ENCODE results near the gene CDK17.

CDK17 gene

DNA sequence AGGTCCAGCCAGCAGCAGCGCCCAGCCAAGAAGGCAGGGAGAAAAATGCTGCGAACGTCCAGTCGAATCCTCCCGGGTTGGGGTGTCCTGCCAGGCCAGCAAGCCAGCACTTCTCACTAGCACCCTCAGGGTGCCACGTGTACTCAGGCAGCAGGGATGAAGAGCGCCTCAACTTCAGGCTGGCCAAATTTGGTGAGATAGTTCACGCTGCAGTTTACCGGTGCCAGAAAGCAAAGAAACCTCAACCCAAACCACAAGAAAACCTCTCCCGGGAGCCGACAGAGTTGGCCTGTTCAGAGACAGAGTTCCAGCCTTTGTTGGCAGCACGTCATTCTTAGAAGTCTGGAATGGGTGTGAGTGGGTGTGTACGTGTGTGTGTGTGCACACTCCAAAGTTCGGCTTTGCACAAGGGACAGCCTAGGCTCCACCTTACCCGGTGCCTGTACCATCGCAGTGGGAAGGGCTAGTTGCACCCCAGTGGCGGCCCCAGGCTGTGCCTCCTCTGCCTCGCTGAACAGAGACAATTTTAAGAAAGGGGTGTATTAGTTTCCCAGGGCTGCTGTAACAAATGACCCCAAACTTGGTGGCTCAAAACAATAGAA is 163.9 kb downstream of the CDK17 start:
- DNase-seq, result no peak

DNA sequence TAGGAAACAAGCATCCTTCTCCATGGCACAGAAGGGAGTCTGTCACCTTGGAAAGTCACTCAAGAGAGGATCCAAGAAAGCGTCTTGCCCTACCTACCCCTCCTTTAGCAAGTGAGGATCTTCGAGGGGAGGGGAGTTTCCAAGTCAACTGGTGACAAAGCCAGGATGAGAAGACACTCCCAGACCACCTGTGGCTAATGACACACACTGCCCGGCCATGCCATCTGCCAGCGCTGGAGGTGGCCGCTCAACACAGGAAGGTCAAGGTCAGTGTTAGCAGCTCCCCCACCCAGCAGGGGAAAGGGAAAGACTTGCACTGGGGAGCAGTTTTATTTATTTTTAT is 164.8 kb downstream of the CDK17 start:
- DNase-seq, result no peak

DNA sequence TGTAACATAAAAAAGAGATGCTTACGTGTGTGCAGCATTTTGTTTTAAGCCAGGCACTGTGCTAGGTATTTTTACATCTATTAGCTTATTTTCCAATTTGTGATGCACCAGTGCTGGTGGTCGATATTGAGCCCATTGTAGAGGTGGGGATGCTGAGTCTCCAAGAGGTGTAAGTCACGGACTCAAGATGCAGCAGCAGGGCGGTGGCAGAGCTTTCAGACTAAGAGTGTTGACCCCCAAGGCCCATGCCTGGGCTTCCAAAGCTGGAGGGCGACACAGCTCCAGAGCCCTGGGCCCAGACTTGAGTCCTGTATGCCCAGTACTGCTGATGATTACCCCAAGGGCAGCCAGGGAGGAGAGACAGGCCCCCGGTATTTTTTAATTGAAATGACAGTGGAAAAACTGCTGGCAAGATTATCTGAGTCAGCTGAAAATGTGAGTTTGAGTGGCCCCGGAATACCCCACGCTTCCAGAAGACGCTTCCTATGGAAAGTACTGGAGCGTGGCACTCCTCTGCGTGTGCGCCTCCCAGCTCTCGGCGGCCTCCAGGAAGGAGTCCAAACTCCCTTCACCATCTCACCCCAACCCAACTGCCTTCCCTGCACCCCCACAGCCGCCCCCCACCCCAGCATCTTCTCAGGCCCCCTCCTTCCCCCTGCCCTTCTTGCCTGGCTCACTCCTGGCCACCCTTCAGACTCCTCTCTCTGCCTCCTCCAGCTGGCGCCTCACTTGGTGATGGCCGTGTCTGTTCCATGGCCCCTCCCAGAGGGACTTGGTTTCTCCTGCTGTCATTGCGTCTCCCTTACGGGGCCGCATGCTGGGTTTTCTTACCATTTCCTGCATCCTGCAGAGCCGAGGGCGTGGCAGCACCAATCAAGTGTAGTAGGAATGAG is 165.4 kb downstream of the CDK17 start:
- no peak for DNase-seq

DNA sequence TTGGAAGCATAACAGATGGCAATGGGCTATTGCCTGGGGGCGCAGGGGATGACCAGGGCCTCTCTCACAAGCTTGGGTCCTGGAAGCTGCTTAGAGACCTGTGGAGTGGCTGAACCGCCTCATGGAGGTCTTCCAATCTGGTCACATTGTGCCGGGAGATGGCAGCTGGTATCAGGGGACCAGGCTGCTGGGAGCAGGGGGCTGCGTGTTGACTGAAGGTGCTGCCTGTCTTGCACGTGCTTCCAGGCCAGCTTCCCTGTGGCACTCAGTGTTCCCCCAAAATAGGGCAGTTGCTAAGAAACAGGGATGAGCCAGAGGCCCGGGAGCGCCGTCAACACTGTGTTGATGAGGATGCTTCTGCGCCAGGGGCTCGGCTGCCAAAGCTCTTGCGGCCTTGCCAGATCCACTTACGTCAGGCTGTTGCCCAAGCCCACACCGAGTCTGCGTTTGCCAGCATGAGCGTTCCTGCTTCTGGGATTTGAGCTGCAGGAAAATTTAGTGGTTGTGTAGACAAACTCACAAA is 166.2 kb downstream of the CDK17 start:
- DNase-seq, result peak; percentile 45

DNA sequence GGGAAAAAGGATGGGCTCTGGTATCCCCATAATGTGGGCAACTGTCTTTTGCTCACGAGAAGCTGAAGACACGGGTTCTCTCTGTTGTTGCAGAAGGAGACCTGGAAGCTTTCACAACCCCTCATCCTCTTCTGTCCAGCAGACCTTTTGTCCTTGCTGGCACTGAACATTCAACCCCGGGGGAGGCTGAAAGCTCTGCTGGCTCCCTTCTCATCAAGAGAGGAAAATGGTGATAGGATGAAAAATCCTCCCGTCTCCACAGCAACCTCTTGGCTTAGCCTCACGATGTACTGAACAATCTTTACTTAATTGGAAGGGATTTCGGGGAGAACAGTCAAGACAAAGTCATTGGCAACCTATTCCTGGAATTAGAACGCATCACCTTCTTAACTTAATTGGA is 167.1 kb downstream of the CDK17 start:
- no peak for DNase-seq

DNA sequence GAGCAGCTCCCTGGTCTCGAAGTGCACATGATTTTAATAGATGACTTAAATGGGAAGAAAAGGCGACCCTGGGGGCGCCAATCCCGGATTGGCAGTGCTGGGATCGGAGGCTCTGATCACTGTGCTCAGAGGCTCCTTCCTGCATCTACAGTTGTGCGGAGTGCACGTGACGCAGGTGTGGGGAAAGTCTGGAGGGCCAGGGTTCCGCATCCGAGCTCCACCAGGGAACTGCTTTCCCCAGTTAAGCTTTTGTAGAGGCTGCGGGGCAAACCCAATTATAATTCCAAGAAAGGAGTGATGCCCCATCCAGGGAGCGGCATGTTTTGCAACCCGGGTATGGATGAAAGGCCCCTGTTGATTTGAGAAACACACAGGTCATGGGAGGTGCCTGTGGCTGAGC is 169.6 kb downstream of the CDK17 start:
- no peak for DNase-seq

DNA sequence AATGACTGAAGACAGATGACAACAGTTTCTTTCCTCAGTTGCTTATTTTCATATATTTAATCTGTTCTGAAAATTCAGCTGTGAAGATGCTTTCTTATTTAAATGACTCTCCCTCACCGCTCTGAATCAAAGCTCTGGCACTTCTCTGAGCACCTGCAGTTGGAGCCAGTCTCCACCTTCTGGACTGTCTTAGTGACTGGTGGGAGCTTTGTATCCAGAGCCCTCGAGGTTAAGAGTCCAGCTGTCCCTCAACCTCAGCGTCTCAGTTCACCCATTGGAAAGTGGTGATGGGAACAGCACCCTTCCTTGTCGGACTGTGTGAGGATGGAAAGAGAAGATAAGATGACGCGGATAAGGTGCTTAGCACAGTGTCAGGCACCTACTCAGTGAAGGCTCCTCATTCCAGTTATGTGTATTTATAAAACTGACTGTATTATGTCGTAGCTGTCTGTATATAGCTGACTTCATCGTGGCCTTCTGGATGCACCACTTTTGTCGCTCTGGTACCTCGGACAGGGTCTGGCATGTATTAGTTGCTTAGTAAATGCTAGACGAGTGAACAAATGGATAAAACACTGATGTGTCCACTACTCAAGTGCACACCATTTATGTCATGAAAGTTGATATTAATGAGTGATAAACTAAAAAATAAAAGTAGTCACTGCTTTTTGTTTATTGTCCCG is 171.5 kb downstream of the CDK17 start:
- DNase-seq, result no peak

Measured in fibroblast of skin of back (primary cell).